Neural cell (in vitro differentiated cells): ENCODE data around the gene CEP70. TPM values are rescaled to one million over a fixed set of nuclear protein-coding genes. Genes with fewer than 3 reads are reported as not detected.

Experiments used
- H2AFZ ChIP-seq: fragments of 200-600, 300-800 bp; sonication (generic), shearing (Covaris generic); 2 replicates; pipeline ENCODE4 v1.6.0; 2014; ENCODE audit warnings: low read depth, mild to moderate bottlenecking, antibody characterized with exemption, low read length, moderate library complexity
- H3F3A ChIP-seq: fragments of 200-600 bp; shearing (Covaris generic); 2 replicates; pipeline ENCODE4 v1.6.1; 2016; ENCODE audit warnings: mild to moderate bottlenecking, moderate library complexity, mixed read lengths, antibody characterized with exemption, low read length; ENCODE audit not compliant: insufficient read depth, poor library complexity, severe bottlenecking
- H3K27ac ChIP-seq: fragments of 200-600, 300-800 bp; sonication (generic), shearing (Covaris generic); 2 replicates; pipeline ENCODE4 v1.5.1; 2014; ENCODE audit warnings: mild to moderate bottlenecking, low read length, moderate library complexity
- H3K27me3 ChIP-seq: fragments of 300-800, 200-600 bp; sonication (generic), shearing (Covaris generic); 2 replicates; pipeline ENCODE4 v1.6.0; 2014; ENCODE audit warnings: mild to moderate bottlenecking, low read depth, low read length, moderate library complexity; ENCODE audit not compliant: insufficient read depth
- H3K36me3 ChIP-seq: fragments of 300-800, 200-600 bp; sonication (generic), shearing (Covaris generic); 2 replicates; pipeline ENCODE4 v1.5.1; 2014; ENCODE audit warnings: mild to moderate bottlenecking, antibody characterized with exemption, low read length, moderate library complexity; ENCODE audit not compliant: insufficient read depth
- H3K4me2 ChIP-seq: fragments of 300-800, 200-600 bp; sonication (generic), shearing (Covaris generic); 2 replicates; pipeline ENCODE4 v1.6.0; 2014; ENCODE audit warnings: mild to moderate bottlenecking, low read length
- H3K4me3 ChIP-seq: fragments of 300-800, 200-600 bp; sonication (generic), shearing (Covaris generic); 2 replicates; pipeline ENCODE4 v1.5.1; 2014; ENCODE audit warnings: mild to moderate bottlenecking, low read length, moderate library complexity
- H3K79me2 ChIP-seq: fragments of 200-600 bp; shearing (Covaris generic); replicated peaks from 2 replicates; pipeline ENCODE4 v1.6.0; 2014; ENCODE audit warnings: mild to moderate bottlenecking, low read length, moderate library complexity; ENCODE audit not compliant: insufficient read depth
- H3K9ac ChIP-seq: fragments of 300-800, 200-600 bp; sonication (generic), shearing (Covaris generic); 2 replicates; pipeline ENCODE4 v1.6.1; 2016; ENCODE audit warnings: mild to moderate bottlenecking, low read length, mixed read lengths
- H3K9me2 ChIP-seq: fragments of 200-600 bp; shearing (Covaris generic); 2 replicates; pipeline ENCODE4 v1.6.1; 2016; ENCODE audit warnings: mild to moderate bottlenecking, low read length, mixed read lengths; ENCODE audit not compliant: insufficient read depth
- H3K9me3 ChIP-seq: fragments of 200-600, 300-800 bp; sonication (generic), shearing (Covaris generic); 2 replicates; pipeline ENCODE4 v1.6.1; 2016; ENCODE audit warnings: mild to moderate bottlenecking, mixed run types, low read length, moderate library complexity, mixed read lengths
- H4K20me1 ChIP-seq: fragments of 200-600 bp; shearing (Covaris generic); 2 replicates; pipeline ENCODE4 v1.6.1; 2016; ENCODE audit warnings: mild to moderate bottlenecking, mixed run types; ENCODE audit not compliant: insufficient read depth
- EP300 ChIP-seq: fragments of 450-650 bp; conservative IDR thresholded peaks from 2 replicates; pipeline ENCODE4 v1.6.1; 2014; ENCODE audit warnings: antibody characterized with exemption, mild to moderate bottlenecking, moderate library complexity; ENCODE audit not compliant: poor library complexity, severe bottlenecking
- EZH2 ChIP-seq: fragments of 200-600, 300-800 bp; shearing (Covaris generic), sonication (generic); IDR thresholded peaks from 2 replicates; pipeline ENCODE4 v1.6.1; 2014; ENCODE audit warnings: antibody characterized with exemption, low read length, borderline replicate concordance, mild to moderate bottlenecking; ENCODE audit not compliant: insufficient read depth, poor library complexity, severe bottlenecking
- MXI1 ChIP-seq: fragments of 450-650 bp; conservative IDR thresholded peaks from 2 replicates; pipeline ENCODE4 v1.6.1; 2014; ENCODE audit warnings: antibody characterized with exemption, mild to moderate bottlenecking; ENCODE audit not compliant: poor library complexity, severe bottlenecking
- POLR2AphosphoS5 ChIP-seq: IDR thresholded peaks from 2 replicates; pipeline ENCODE4 v1.6.1; 2012
- RAD21 ChIP-seq: fragments of 450-650 bp; conservative IDR thresholded peaks from 2 replicates; pipeline ENCODE4 v1.6.1; 2014; ENCODE audit warnings: antibody characterized with exemption, mild to moderate bottlenecking, moderate library complexity
- SMC3 ChIP-seq: fragments of 450-650 bp; conservative IDR thresholded peaks from 2 replicates; pipeline ENCODE4 v1.6.1; 2014; ENCODE audit warnings: antibody characterized with exemption, mild to moderate bottlenecking, moderate library complexity; ENCODE audit not compliant: poor library complexity
- TAF1 ChIP-seq: IDR thresholded peaks from 2 replicates; pipeline ENCODE4 v1.6.1; 2012; ENCODE audit warnings: low read depth
- polyA plus RNA-seq: library from polyadenylated mRNA; depleted of rRNA; stranded (reverse); fragments of >200 nt; gene quantifications from 2 replicates; pipeline ENCODE4 v1.2.3, GENCODE V29; 2014
- TF ChIP-seq, protein P1 (sequence below): fragments of 450-650 bp; IDR thresholded peaks from 2 replicates; pipeline ENCODE4 v1.5.1; 2014; ENCODE audit warnings: antibody characterized with exemption, mild to moderate bottlenecking, moderate library complexity; ENCODE audit not compliant: poor library complexity, severe bottlenecking
- TF ChIP-seq, protein P2 (sequence below): IDR thresholded peaks from 2 replicates; pipeline ENCODE4 v1.6.1; 2012; ENCODE audit warnings: borderline replicate concordance

Gene CEP70
- polyA plus RNA-seq, 1 donor from 2014 or later, result 25.0 TPM

DNA sequence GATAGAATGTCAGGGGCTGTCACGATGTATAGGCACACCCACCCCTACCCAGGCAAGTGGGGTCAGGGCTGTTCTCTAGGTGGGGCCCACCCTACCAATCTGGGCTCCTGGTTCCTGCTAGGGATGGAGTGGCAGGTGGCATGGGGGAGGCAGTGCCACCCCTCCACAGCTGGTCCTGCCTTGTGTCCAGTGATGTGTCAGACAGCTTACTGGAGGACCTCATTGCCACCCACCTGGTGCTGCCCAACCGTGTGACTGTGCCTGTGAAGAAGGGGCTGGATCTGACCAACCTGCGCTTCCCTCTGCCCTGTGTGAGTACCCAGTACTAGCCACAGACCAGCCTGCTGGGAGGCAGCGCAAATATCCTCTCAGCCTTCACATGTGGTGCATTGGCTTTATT is 132.2 kb downstream of the CEP70 start:
- H3K9me2 ChIP-seq, result no peaks in the 10 kb centered on the region

GRCh38 chr3:138461246-138461645 is 132.8 kb downstream of the CEP70 start:
- no peaks in the 10 kb centered on the region for H3K9me3 ChIP-seq
- H3K27ac ChIP-seq, result no peak overlapping the region
- H3F3A ChIP-seq, result no peaks in the 10 kb centered on the region
- H3K79me2 ChIP-seq, result no peaks in the 10 kb centered on the region
- H3K9me2 ChIP-seq, result no peaks in the 10 kb centered on the region
- H3K36me3 ChIP-seq, result no peaks in the 10 kb centered on the region
- H3K4me3 ChIP-seq, result no peak overlapping the region
- TF ChIP-seq POLR2AphosphoS5 (no peak), RAD21 (no peak), MXI1 (no peak), SMC3 (no peak), EZH2 (no peak), EP300 (no peak), TAF1 (no peak)
- TF ChIP-seq, protein P1, sequence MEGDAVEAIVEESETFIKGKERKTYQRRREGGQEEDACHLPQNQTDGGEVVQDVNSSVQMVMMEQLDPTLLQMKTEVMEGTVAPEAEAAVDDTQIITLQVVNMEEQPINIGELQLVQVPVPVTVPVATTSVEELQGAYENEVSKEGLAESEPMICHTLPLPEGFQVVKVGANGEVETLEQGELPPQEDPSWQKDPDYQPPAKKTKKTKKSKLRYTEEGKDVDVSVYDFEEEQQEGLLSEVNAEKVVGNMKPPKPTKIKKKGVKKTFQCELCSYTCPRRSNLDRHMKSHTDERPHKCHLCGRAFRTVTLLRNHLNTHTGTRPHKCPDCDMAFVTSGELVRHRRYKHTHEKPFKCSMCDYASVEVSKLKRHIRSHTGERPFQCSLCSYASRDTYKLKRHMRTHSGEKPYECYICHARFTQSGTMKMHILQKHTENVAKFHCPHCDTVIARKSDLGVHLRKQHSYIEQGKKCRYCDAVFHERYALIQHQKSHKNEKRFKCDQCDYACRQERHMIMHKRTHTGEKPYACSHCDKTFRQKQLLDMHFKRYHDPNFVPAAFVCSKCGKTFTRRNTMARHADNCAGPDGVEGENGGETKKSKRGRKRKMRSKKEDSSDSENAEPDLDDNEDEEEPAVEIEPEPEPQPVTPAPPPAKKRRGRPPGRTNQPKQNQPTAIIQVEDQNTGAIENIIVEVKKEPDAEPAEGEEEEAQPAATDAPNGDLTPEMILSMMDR, result no peak
- TF ChIP-seq, protein P2, sequence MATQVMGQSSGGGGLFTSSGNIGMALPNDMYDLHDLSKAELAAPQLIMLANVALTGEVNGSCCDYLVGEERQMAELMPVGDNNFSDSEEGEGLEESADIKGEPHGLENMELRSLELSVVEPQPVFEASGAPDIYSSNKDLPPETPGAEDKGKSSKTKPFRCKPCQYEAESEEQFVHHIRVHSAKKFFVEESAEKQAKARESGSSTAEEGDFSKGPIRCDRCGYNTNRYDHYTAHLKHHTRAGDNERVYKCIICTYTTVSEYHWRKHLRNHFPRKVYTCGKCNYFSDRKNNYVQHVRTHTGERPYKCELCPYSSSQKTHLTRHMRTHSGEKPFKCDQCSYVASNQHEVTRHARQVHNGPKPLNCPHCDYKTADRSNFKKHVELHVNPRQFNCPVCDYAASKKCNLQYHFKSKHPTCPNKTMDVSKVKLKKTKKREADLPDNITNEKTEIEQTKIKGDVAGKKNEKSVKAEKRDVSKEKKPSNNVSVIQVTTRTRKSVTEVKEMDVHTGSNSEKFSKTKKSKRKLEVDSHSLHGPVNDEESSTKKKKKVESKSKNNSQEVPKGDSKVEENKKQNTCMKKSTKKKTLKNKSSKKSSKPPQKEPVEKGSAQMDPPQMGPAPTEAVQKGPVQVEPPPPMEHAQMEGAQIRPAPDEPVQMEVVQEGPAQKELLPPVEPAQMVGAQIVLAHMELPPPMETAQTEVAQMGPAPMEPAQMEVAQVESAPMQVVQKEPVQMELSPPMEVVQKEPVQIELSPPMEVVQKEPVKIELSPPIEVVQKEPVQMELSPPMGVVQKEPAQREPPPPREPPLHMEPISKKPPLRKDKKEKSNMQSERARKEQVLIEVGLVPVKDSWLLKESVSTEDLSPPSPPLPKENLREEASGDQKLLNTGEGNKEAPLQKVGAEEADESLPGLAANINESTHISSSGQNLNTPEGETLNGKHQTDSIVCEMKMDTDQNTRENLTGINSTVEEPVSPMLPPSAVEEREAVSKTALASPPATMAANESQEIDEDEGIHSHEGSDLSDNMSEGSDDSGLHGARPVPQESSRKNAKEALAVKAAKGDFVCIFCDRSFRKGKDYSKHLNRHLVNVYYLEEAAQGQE, result no peak
- no peaks in the 10 kb centered on the region for H4K20me1 ChIP-seq
- no peak overlapping the region for H2AFZ ChIP-seq
- no peaks in the 10 kb centered on the region for H3K27me3 ChIP-seq
- H3K9ac ChIP-seq, result no peak overlapping the region
- no peak overlapping the region for H3K4me2 ChIP-seq

More for the DNA sequence above, 132.2 kb downstream of the CEP70 start:
- Histone ChIP-seq H3K9me3 (no peaks in the 10 kb centered on the region), H2AFZ (no peak overlapping the region), H3K27me3 (no peaks in the 10 kb centered on the region), H3K79me2 (no peaks in the 10 kb centered on the region), H3K36me3 (no peaks in the 10 kb centered on the region), H3K9ac (no peak overlapping the region), H3K4me3 (no peak overlapping the region), H4K20me1 (no peaks in the 10 kb centered on the region), H3F3A (no peaks in the 10 kb centered on the region), H3K27ac (no peak overlapping the region), H3K4me2 (no peak overlapping the region)
- no peak for TF ChIP-seq TAF1
- TF ChIP-seq, protein P1, result no peak
- no peak for TF ChIP-seq SMC3
- TF ChIP-seq POLR2AphosphoS5, result no peak
- no peak for TF ChIP-seq EZH2
- no peak for TF ChIP-seq EP300
- TF ChIP-seq MXI1, result no peak
- TF ChIP-seq, protein P2, result no peak
- TF ChIP-seq RAD21, result no peak
